ENCODE results near the gene OPTN. TPM values are rescaled to one million over a fixed set of nuclear protein-coding genes. Genes with fewer than 3 reads are reported as not detected.

OPTN gene
- total RNA-seq: 36.9 and 48.7 TPM in 2 replicates

GRCh38 chr10:13099666-13100348 lies at the start of gene OPTN:
TSS of gene OPTN (plus strand) at chr10:13100163. CDS start at chr10:13109123, 8,960 bp downstream.

GRCh38 chr10:13160934-13161856 lies 61.2 kb downstream of the OPTN start, which contains the start of gene MCM10:
TSS of gene MCM10 (plus strand) at chr10:13161558. CDS start at chr10:13164203, 2,645 bp downstream.

Other genes with a start within 250 kb of the OPTN start
- gene CCDC3, start 98.5 kb upstream of the OPTN start, total RNA-seq: not detected in 2 replicates
- gene MCM10, start 61.4 kb downstream of the OPTN start, total RNA-seq: 2.9 and 3.2 TPM in 2 replicates
- not detected in 2 replicates for gene UCMA, start 134.2 kb downstream of the OPTN start, total RNA-seq
- 11.5 and 16.1 TPM in 2 replicates for gene PHYH, start 199.9 kb downstream of the OPTN start, total RNA-seq
- 29.7 and 36.3 TPM in 2 replicates for gene SEPHS1, start 248.1 kb downstream of the OPTN start, total RNA-seq

Data from myometrial cell (primary cell).